Chondrocyte (in vitro differentiated cells): ENCODE results near the gene ACAT1. TPM values are rescaled to one million over a fixed set of nuclear protein-coding genes. Genes with fewer than 3 reads are reported as not detected.
"Not testable (repeated sequence)": the region's sequence is repeated elsewhere in the genome, so short reads cannot be mapped to it uniquely, and the experiment has no call there.

ENCODE experiments used
- DNase-seq: peaks from one replicate; pipeline ENCODE4 v3.0.0; 2021; ENCODE audit warnings: mixed read lengths, low spot score
- H3K27ac Mint-ChIP-seq: one replicate; pipeline ENCODE4 v1.8.0; 2021; ENCODE audit warnings: mild to moderate bottlenecking, moderate library complexity, mixed read lengths; ENCODE audit not compliant: unreplicated experiment
- H3K27me3 Mint-ChIP-seq: 2 replicates; pipeline ENCODE4 v1.8.0; 2021; ENCODE audit warnings: low read depth, mixed read lengths
- H3K36me3 Mint-ChIP-seq: 2 replicates; pipeline ENCODE4 v1.8.0; 2021; ENCODE audit warnings: low read depth, mixed read lengths
- H3K4me1 Mint-ChIP-seq: 2 replicates; pipeline ENCODE4 v1.8.0; 2021; ENCODE audit warnings: low read depth, mild to moderate bottlenecking, mixed read lengths
- H3K4me3 Mint-ChIP-seq: one replicate; pipeline ENCODE4 v1.8.0; 2021; ENCODE audit warnings: mild to moderate bottlenecking, moderate library complexity, mixed read lengths; ENCODE audit not compliant: unreplicated experiment
- H3K9me3 Mint-ChIP-seq: 2 replicates; pipeline ENCODE4 v1.8.0; 2021; ENCODE audit warnings: low read depth, mixed read lengths
- total RNA-seq: library from RNA; stranded (reverse); gene quantifications from 3 replicates; pipeline ENCODE4 v1.2.1, GENCODE V29; 2021
- TF ChIP-seq, protein P1 (sequence below): fragments of 200-600 bp; sonication (generic); IDR thresholded peaks from 2 replicates; pipeline ENCODE4 v1.5.0; 2021; ENCODE audit warnings: antibody characterized with exemption, mild to moderate bottlenecking, moderate library complexity

The ACAT1 gene
- total RNA-seq, 1 donor from 2014 or later: 43.1 TPM

DNA sequence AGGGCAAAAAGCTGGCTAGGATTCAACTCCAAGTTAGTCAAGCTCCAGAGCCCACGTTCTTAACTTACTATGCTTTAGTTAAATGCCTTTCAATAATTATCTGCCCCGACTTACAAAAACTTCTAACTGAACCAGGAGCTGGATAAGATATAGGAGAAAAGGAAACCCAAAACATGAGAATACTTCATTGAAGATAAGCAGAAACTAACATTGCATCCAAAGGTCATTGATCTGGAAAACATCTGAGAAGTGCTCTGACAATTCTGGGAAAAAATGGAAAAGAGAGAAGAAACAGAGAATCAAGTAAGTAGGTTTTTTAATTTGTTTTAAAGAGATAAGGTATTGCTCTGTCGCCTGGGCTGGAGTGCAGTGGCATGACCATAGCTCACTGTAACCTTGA, 27.2 kb downstream of the ACAT1 start:
- Mint-ChIP-seq H3K4me3 (no peak overlapping the region), H3K9me3 (no peaks in the 10 kb centered on the region), H3K4me1 (no peaks in the 10 kb centered on the region), H3K27ac (no peak overlapping the region), H3K27me3 (no peaks in the 10 kb centered on the region), H3K36me3 (peaks cover 38% of the 10 kb centered on the region)
- TF ChIP-seq, protein P1, sequence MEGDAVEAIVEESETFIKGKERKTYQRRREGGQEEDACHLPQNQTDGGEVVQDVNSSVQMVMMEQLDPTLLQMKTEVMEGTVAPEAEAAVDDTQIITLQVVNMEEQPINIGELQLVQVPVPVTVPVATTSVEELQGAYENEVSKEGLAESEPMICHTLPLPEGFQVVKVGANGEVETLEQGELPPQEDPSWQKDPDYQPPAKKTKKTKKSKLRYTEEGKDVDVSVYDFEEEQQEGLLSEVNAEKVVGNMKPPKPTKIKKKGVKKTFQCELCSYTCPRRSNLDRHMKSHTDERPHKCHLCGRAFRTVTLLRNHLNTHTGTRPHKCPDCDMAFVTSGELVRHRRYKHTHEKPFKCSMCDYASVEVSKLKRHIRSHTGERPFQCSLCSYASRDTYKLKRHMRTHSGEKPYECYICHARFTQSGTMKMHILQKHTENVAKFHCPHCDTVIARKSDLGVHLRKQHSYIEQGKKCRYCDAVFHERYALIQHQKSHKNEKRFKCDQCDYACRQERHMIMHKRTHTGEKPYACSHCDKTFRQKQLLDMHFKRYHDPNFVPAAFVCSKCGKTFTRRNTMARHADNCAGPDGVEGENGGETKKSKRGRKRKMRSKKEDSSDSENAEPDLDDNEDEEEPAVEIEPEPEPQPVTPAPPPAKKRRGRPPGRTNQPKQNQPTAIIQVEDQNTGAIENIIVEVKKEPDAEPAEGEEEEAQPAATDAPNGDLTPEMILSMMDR: no peak
- no peak for DNase-seq

GRCh38 chr11:108154591-108154990, 33.2 kb downstream of the ACAT1 start:
- no peak for DNase-seq
- Mint-ChIP-seq H3K4me3 (no peak overlapping the region), H3K36me3 (peaks cover 10% of the 10 kb centered on the region), H3K4me1 (peaks cover 11% of the 10 kb centered on the region), H3K27ac (no peak overlapping the region), H3K9me3 (no peaks in the 10 kb centered on the region), H3K27me3 (no peaks in the 10 kb centered on the region)
- TF ChIP-seq, protein P1: no peak

DNA sequence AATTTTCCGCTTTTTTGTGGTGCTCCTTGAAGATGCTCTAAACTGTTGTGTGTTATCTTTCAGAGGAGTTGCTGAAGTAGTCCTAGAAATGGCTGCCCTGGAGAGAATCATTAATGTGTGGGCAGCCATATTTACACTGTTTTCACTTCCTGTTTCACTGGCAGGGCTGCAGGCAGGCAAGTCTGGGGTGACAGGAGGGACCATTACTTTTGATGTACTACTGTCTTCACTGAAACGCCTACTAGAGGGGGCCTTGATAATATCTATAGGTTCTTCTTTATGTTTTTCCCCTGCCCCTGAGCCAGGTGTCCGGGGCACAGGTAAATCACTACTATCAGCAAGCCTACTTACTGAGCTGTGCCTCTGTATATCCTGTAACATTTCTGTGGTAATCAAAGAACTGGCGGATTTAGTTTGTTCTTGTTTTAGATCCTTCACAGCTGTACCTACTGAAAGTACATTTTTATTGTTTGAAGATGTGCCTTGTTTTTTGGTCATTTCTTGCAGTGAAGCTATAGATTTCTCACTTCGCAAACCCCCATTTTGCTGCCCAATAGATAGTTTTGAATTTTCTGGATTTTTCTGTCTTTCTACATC, 39.7 kb downstream of the ACAT1 start:
- Mint-ChIP-seq H3K4me3 (no peak overlapping the region), H3K27ac (no peak overlapping the region), H3K4me1 (peaks cover 11% of the 10 kb centered on the region), H3K36me3 (peaks cover 14% of the 10 kb centered on the region), H3K9me3 (no peaks in the 10 kb centered on the region), H3K27me3 (no peaks in the 10 kb centered on the region)
- DNase-seq: no peak
- TF ChIP-seq, protein P1: no peak

- not testable (repeated sequence) for H3K27me3 Mint-ChIP-seq, H3K4me3 Mint-ChIP-seq, H3K27ac Mint-ChIP-seq, DNase-seq, H3K9me3 Mint-ChIP-seq, H3K4me1 Mint-ChIP-seq
- H3K36me3 Mint-ChIP-seq: peaks cover 18% of the 10 kb centered on the region
These were observed 41.5 kb downstream of the ACAT1 start for GRCh38 chr11:108162878-108163277.

GRCh38 chr11:108167624-108168023, 46.3 kb downstream of the ACAT1 start:
- H3K27me3 Mint-ChIP-seq: no peaks in the 10 kb centered on the region
- H3K4me1 Mint-ChIP-seq: no peaks in the 10 kb centered on the region
- DNase-seq: no peak
- peaks cover 14% of the 10 kb centered on the region for H3K36me3 Mint-ChIP-seq
- H3K9me3 Mint-ChIP-seq: no peaks in the 10 kb centered on the region
- H3K27ac Mint-ChIP-seq: no peak overlapping the region
- no peak overlapping the region for H3K4me3 Mint-ChIP-seq
- TF ChIP-seq, protein P1: no peak

DNA sequence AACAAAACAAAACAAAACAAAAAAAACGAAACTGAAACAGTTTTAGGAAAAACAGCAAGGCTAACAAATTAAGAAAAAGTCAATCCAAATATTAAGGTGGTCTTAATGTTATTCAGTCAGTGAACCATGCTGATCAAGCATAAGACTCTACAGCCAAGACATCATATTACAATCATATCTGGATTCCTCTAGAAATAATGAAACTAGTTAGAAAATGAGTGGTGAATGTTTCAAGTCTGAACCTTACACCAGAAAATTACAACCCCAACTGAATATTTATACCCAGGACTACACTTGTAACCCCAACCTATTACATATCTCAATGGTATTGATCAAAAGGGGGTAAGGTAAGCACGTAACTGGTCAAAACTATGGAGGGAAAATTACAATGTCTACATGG, 48.8 kb downstream of the ACAT1 start:
- no peak for DNase-seq
- peaks cover 17% of the 10 kb centered on the region for H3K36me3 Mint-ChIP-seq
- TF ChIP-seq, protein P1: no peak
- no peaks in the 10 kb centered on the region for H3K27me3 Mint-ChIP-seq
- H3K4me1 Mint-ChIP-seq: no peaks in the 10 kb centered on the region
- H3K27ac Mint-ChIP-seq: no peak overlapping the region
- H3K4me3 Mint-ChIP-seq: no peak overlapping the region
- no peaks in the 10 kb centered on the region for H3K9me3 Mint-ChIP-seq
